ENCODE measurements around the gene FAM193B. TPM values are rescaled to one million over a fixed set of nuclear protein-coding genes. Genes with fewer than 3 reads are reported as not detected.

Gene FAM193B
- total and polyA plus RNA-seq, 2 donors (not counting 1 experiment from before 2014, with no cell fraction given): 227 to 301 TPM

GRCh38 chr5:177498013-177498787, 56.2 kb downstream of the FAM193B start:
- CTCF ChIA-PET: interaction anchor here (1.0 to 5.7 kb wide), 10 partner anchors 9 to 109 kb away, joined by 3 to 70 read pairs (median 6); partner anchors contain the start of gene DOK3
- H3K9me3 ChIP-seq (ENCODE audit: control extremely low read depth in 1 of 3, control insufficient read depth in 2 of 3, insufficient read depth in 1 of 3, low read length in 2 of 3): peaks cover 0 to 10% (median 0%) of the 10 kb centered on the region in 3 donors
- H3K27me3 ChIP-seq (replicated peaks in 1 of 4; ENCODE audit: control extremely low read depth in 1 of 4, control insufficient read depth in 3 of 4, insufficient read depth in 4 of 4, low read length in 3 of 4): peaks cover 0 to 10% (median 4%) of the 10 kb centered on the region in 4 experiments
- no peak overlapping the region for H3K27ac ChIP-seq (ENCODE audit: low read length in 2 of 2)
- peaks cover 36% of the 10 kb centered on the region for H4K20me1 ChIP-seq (ENCODE audit: control insufficient read depth, insufficient read depth, low read length, poor library complexity, severe bottlenecking)
- peaks cover 66 to 79% of the 10 kb centered on the region in 2 donors for H3K4me1 ChIP-seq (ENCODE audit: control insufficient read depth in 2 of 2, insufficient read depth in 2 of 2, low read length in 2 of 2)
- WGBS (ENCODE audit: insufficient coverage): 14% methylated on average over 39 of the region's 48 CpGs
- DNase-seq (no peak), ATAC-seq (ENCODE audit: low read depth) (no peak)
- Mint-ChIP-seq H3K4me1 (peaks cover 79% of the 10 kb centered on the region), H3K27me3 (peaks cover 3% of the 10 kb centered on the region), H3K4me3 (peak overlapping the region; percentile 93), H3K9me3 (ENCODE audit: insufficient read depth) (no peaks in the 10 kb centered on the region), H3K27ac (peak overlapping the region; percentile 73)
- peak overlapping the region; percentile 81 for H3K4me2 ChIP-seq (replicated peaks; ENCODE audit: low read depth, low read length, poor library complexity, severe bottlenecking)
- POLR2A ChIA-PET: interaction anchor here (0.7 to 1.8 kb wide), 6 partner anchors 9 to 66 kb away, joined by 3 to 19 read pairs (median 4); partner anchors contain the start of gene DOK3
- peaks cover 6% of the 10 kb centered on the region for H3K79me2 ChIP-seq (ENCODE audit: control insufficient read depth, insufficient read depth, low read length)
- peak overlapping the region; percentile 62 for H2AFZ ChIP-seq (ENCODE audit: insufficient read depth, low read depth, low read length, poor library complexity, severe bottlenecking)
- H3K9ac ChIP-seq (ENCODE audit: low read length): peak overlapping the region; percentile 74
- H3K36me3 ChIP-seq (replicated peaks in 1 of 2; ENCODE audit: control extremely low read depth in 1 of 2, control insufficient read depth in 1 of 2, extremely low read depth in 1 of 2, insufficient read depth in 2 of 2, low read length in 1 of 2): peaks cover 0 to 7% of the 10 kb centered on the region in 2 experiments
- intact Hi-C loops (cut with micrococcal nuclease): no loop called here
- TF ChIP-seq CTCF (IDR thresholded peaks at IDR 0.05) (no peak), EZH2 (IDR thresholded peaks at IDR 0.05; ENCODE audit: borderline replicate concordance, insufficient read depth, low read depth, low read length, poor library complexity, severe bottlenecking) (no peak)
- H3K4me3 ChIP-seq (ENCODE audit: control extremely low read depth in 1 of 5, extremely low read depth in 1 of 5, insufficient read depth in 1 of 5, low read depth in 2 of 5, low read length in 4 of 5): peak overlapping the region in 4 of 5 experiments; percentile 59 to 68 (median 66)
